ENCODE data around the gene ASB5. TPM values are rescaled to one million over a fixed set of nuclear protein-coding genes. Genes with fewer than 3 reads are reported as not detected.

The ASB5 gene
- total and polyA plus RNA-seq, 10 of the 15 experiments (the other 5 are each of a cell fraction or from before 2014, with no cell fraction given): not detected

DNA sequence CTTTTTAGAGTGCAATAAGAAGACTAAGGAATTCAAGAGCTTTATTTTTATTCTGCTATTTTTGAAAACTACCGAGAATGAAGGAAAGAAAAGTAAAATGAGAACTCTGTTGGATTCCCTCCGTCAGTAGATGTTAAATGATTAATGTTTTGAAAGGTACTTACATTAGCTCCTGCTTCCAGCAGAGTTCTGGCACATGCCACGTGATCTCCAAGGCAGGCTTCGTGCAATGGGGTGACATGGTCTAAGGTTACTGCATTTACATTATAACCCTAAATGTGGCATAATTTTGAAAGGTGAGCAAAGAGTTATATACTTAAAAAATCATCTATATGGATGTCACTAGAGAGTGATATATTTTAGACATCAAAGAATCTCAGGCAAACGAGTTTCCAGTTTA, 46.9 kb downstream of the ASB5 start:
- Histone ChIP-seq H3K4me3 (no peak overlapping the region), H4K20me1 (ENCODE audit: control insufficient read depth, insufficient read depth) (no peaks in the 10 kb centered on the region), H3K27ac (ENCODE audit: control insufficient read depth, insufficient read depth) (no peak overlapping the region), H2AFZ (ENCODE audit: control insufficient read depth, low read depth, low read length) (no peak overlapping the region), H3K4me2 (ENCODE audit: control insufficient read depth, insufficient read depth) (no peak overlapping the region), H3K27me3 (replicated peaks in 1 of 2; ENCODE audit: control insufficient read depth in 2 of 2, insufficient read depth in 2 of 2, low read length in 1 of 2) (no peaks in the 10 kb centered on the region), H3K9ac (ENCODE audit: control insufficient read depth, insufficient read depth, low read length) (no peak overlapping the region), H3K9me3 (replicated peaks; ENCODE audit: control insufficient read depth, insufficient read depth, low read length) (no peaks in the 10 kb centered on the region), H3K36me3 (ENCODE audit: control insufficient read depth in 2 of 2, insufficient read depth in 2 of 2, low read length in 1 of 2) (no peaks in the 10 kb centered on the region), H3K4me1 (ENCODE audit: control insufficient read depth, insufficient read depth, low read length) (no peaks in the 10 kb centered on the region), H3K79me2 (ENCODE audit: control insufficient read depth, insufficient read depth, low read length) (no peaks in the 10 kb centered on the region)
- ChIA-PET CTCF (no interaction called here), POLR2A (no interaction called here), RAD21 (ENCODE audit: unreplicated experiment) (no interaction called here), SMC1A (ENCODE audit: uncharacterized antibody, unreplicated experiment) (no interaction called here)
- BruUV-seq (replicated peaks): no TSS peak
- intact Hi-C loops (cut with micrococcal nuclease; ENCODE audit: unreplicated experiment) (no loop called here), in situ Hi-C loops (cut with MboI) (no loop called here)
- no peak for ATAC-seq
- no peak for FAIRE-seq
- DNase-seq (ENCODE audit: low read depth, low spot score): no peak
- no peak for TF ChIP-seq PAX5 (IDR thresholded peaks at IDR 0.05; ENCODE audit: borderline replicate concordance, low read depth, low read length)
- no peak for TF ChIP-seq BCL11A (IDR thresholded peaks at IDR 0.05; ENCODE audit: low read depth, low read length)
- no peak for TF ChIP-seq ZZZ3 (IDR thresholded peaks at IDR 0.05; ENCODE audit: control insufficient read depth, insufficient read length, low read depth)
- TF ChIP-seq FOXM1 (IDR thresholded peaks at IDR 0.05; ENCODE audit: low read depth, low read length): no peak
- no peak for TF ChIP-seq YY1 (IDR thresholded peaks at IDR 0.05; ENCODE audit: low read depth, low read length)
- no peak for TF ChIP-seq ESRRA (IDR thresholded peaks at IDR 0.05; ENCODE audit: low read length)
- TF ChIP-seq CHD4 (IDR thresholded peaks at IDR 0.05): no peak
- no peak for TF ChIP-seq SUPT20H (IDR thresholded peaks at IDR 0.05; ENCODE audit: borderline replicate concordance, control insufficient read depth, low read depth, low read length)
- no peak for TF ChIP-seq CBFB (IDR thresholded peaks at IDR 0.05; ENCODE audit: low read depth)
- no peak for TF ChIP-seq E4F1 (IDR thresholded peaks at IDR 0.05; ENCODE audit: borderline replicate concordance, partially characterized antibody)
- no peak for TF ChIP-seq NFYA (IDR thresholded peaks at IDR 0.05; ENCODE audit: borderline replicate concordance, low read depth, low read length)
- no peak for TF ChIP-seq PML (IDR thresholded peaks at IDR 0.05; ENCODE audit: low read length)
- TF ChIP-seq SKIL (IDR thresholded peaks at IDR 0.05; ENCODE audit: low read depth, poor library complexity, severe bottlenecking): no peak
- TF ChIP-seq IRF5 (IDR thresholded peaks at IDR 0.05; ENCODE audit: borderline replicate concordance): no peak
- no peak for TF ChIP-seq RAD21 (IDR thresholded peaks at IDR 0.05; ENCODE audit: insufficient read depth, low read depth, low read length)
- TF ChIP-seq NFIC (IDR thresholded peaks at IDR 0.05; ENCODE audit: low read depth, low read length): no peak
- no peak for TF ChIP-seq KDM1A (IDR thresholded peaks at IDR 0.05; ENCODE audit: borderline replicate concordance)
- WGBS (ENCODE audit: insufficient coverage, insufficient replicate concordance, low lambda C conversion rate, missing lambda C conversion rate): 17% methylated on average over 5 of the region's 5 CpGs
